ENCODE measurements around the gene CYP8B1.
A peak's percentile ranks its signal among the peaks of the same experiment; 100 is the strongest.

CYP8B1 gene

GRCh38 chr3:42880601-42881451 lies 5.1 kb upstream of the CYP8B1 start (continued):
- no peak for TF ChIP-seq ZNF596 (tag by site-specific recombination; IDR thresholded peaks at IDR 0.05)
- TF ChIP-seq ZNF518A (tag by site-specific recombination; conservative IDR thresholded peaks at IDR 0.05; ENCODE audit: low read depth) = peak; percentile 72
- no peak for TF ChIP-seq TRIM28 (IDR thresholded peaks at IDR 0.05; ENCODE audit: borderline replicate concordance, low read length)
- TF ChIP-seq PRDM1 (tag by site-specific recombination; IDR thresholded peaks at IDR 0.05) = no peak
- no peak for TF ChIP-seq ZNF704 (tag by site-specific recombination; IDR thresholded peaks at IDR 0.05)
- peak; percentile 81 for TF ChIP-seq ZBTB8A (tag by site-specific recombination; IDR thresholded peaks at IDR 0.05)
- TF ChIP-seq ZNF626 (tag by site-specific recombination; IDR thresholded peaks at IDR 0.05) = no peak
- TF ChIP-seq ZNF133 (tag by site-specific recombination; IDR thresholded peaks at IDR 0.05) = no peak; the same call in 1 of the 2 replicates
- TF ChIP-seq HOXC10 (CRISPR knock-in tag; IDR thresholded peaks at IDR 0.05) = no peak
- no peak for TF ChIP-seq FEZF1 (tag by site-specific recombination; IDR thresholded peaks at IDR 0.05)
- TF ChIP-seq ZNF548 (tag by site-specific recombination; IDR thresholded peaks at IDR 0.05) = no peak
- peak; percentile 83 for TF ChIP-seq GLIS1 (tag by site-specific recombination; IDR thresholded peaks at IDR 0.05)
- TF ChIP-seq KLF7 (tag by site-specific recombination; IDR thresholded peaks at IDR 0.05; ENCODE audit: borderline replicate concordance) = peak; percentile 76; the same call in 1 of the 2 replicates
- no peak for TF ChIP-seq ZNF830 (tag by site-specific recombination; IDR thresholded peaks at IDR 0.05; ENCODE audit: low read depth)
- TF ChIP-seq ZNF449 (tag by site-specific recombination; IDR thresholded peaks at IDR 0.05) = no peak
- peak; percentile 71 for TF ChIP-seq KLF1 (tag by site-specific recombination; IDR thresholded peaks at IDR 0.05)
- TF ChIP-seq ZNF37A (tag by site-specific recombination; IDR thresholded peaks at IDR 0.05) = no peak
- TF ChIP-seq ZBTB11 (tag by site-specific recombination; conservative IDR thresholded peaks at IDR 0.05; ENCODE audit: low read depth) = peak; percentile 74
- TF ChIP-seq ZNF174 (tag by site-specific recombination; IDR thresholded peaks at IDR 0.05) = no peak
- no peak for TF ChIP-seq REPIN1 (tag by site-specific recombination; IDR thresholded peaks at IDR 0.05; ENCODE audit: low read depth)
- TF ChIP-seq ZNF48 (tag by site-specific recombination; IDR thresholded peaks at IDR 0.05) = no peak
- peak; percentile 96 for TF ChIP-seq CTCF (tag by site-specific recombination; IDR thresholded peaks at IDR 0.05)
- peak; percentile 59; the same call in 1 of the 2 replicates for TF ChIP-seq ZNF76 (tag by site-specific recombination; IDR thresholded peaks at IDR 0.05; ENCODE audit: borderline replicate concordance, low read depth)
- TF ChIP-seq GLIS2 (tag by site-specific recombination; IDR thresholded peaks at IDR 0.05) = peak; percentile 73
- no peak for TF ChIP-seq ZNF121 (tag by site-specific recombination; IDR thresholded peaks at IDR 0.05)
- TF ChIP-seq ZFP69B (tag by site-specific recombination; IDR thresholded peaks at IDR 0.05) = no peak
- no peak for TF ChIP-seq ZNF426 (tag by site-specific recombination; IDR thresholded peaks at IDR 0.05)
- TF ChIP-seq SP2 (tag by site-specific recombination; IDR thresholded peaks at IDR 0.05) = peak; percentile 55
